Natural killer cell treated with Interleukin-12 subunit alpha and Interleukin-12 subunit beta and Interleukin-15 and Interleukin-18, amount 100 ng/mL, for 72 hours (primary cell): Measurements from ENCODE around the gene DYNC1LI1. TPM values are rescaled to one million over a fixed set of nuclear protein-coding genes. Genes with fewer than 3 reads are reported as not detected.

ENCODE experiments used
- ATAC-seq, 2 donors: fragments of 150-1000 bp; cut with Tn5 transposase in 1 of 2; sonication (Bioruptor Pico), chemical (Tn5 transposase) in 1 of 2; 2 replicates each; pipeline ENCODE4 v1.10.0; 2021
- DNase-seq: peaks from one replicate; pipeline ENCODE4 v3.0.0; 2022; ENCODE audit warnings: low spot score
- H3K27ac Mint-ChIP-seq, 2 donors: 1 replicate in 1 of 2; 2 replicates in 1 of 2; pipeline ENCODE4 v1.8.0; 2022; ENCODE audit warnings: mixed read lengths in 2 of 2, mild to moderate bottlenecking in 1 of 2, moderate library complexity in 1 of 2
- H3K27me3 Mint-ChIP-seq, 2 donors: 1 replicate in 1 of 2; 2 replicates in 1 of 2; pipeline ENCODE4 v1.8.0; 2022; ENCODE audit warnings: mixed read lengths in 2 of 2
- H3K36me3 Mint-ChIP-seq: one replicate; pipeline ENCODE4 v1.8.0; 2022; ENCODE audit warnings: mixed read lengths
- H3K4me1 Mint-ChIP-seq, 2 donors: 1 replicate in 1 of 2; 2 replicates in 1 of 2; pipeline ENCODE4 v1.8.0; 2022; ENCODE audit warnings: low read depth in 2 of 2, mixed read lengths in 2 of 2, mild to moderate bottlenecking in 1 of 2
- H3K4me3 Mint-ChIP-seq: one replicate; pipeline ENCODE4 v1.8.0; 2022; ENCODE audit warnings: mixed read lengths
- H3K9me3 Mint-ChIP-seq: 2 replicates; pipeline ENCODE4 v1.8.0; 2022; ENCODE audit warnings: mixed read lengths
- total RNA-seq, 2 donors: library from RNA; stranded (reverse); gene quantifications; one replicate each; pipeline ENCODE4 v1.2.3, GENCODE V29; 2022

Gene DYNC1LI1
- total RNA-seq, 2 donors from 2014 or later: 38.8 to 45.4 TPM

GRCh38 chr3:32484436-32484835 lies 86.2 kb downstream of the DYNC1LI1 start:
- no peak for DNase-seq
- Mint-ChIP-seq H3K9me3 (no peaks in the 10 kb centered on the region), H3K27me3 (no peaks in the 10 kb centered on the region), H3K36me3 (peaks cover 24% of the 10 kb centered on the region), H3K4me3 (no peak overlapping the region), H3K27ac (peak overlapping the region; percentile 7 to 33), H3K4me1 (peaks cover 19 to 30% of the 10 kb centered on the region in 2 donors)
- ATAC-seq: no peak

- peak overlapping the region in 1 of 2 donors; percentile 33 for H3K27ac Mint-ChIP-seq
- H3K9me3 Mint-ChIP-seq: no peaks in the 10 kb centered on the region
Measured at GRCh38 chr3:32483772-32484171, 86.9 kb downstream of the DYNC1LI1 start.

GRCh38 chr3:32482693-32483092 lies 88.0 kb downstream of the DYNC1LI1 start:
- Mint-ChIP-seq H3K4me1 (peaks cover 24 to 30% of the 10 kb centered on the region in 2 donors), H3K9me3 (no peaks in the 10 kb centered on the region), H3K27me3 (no peaks in the 10 kb centered on the region), H3K4me3 (no peak overlapping the region), H3K36me3 (peaks cover 24% of the 10 kb centered on the region), H3K27ac (no peak overlapping the region)
- no peak for ATAC-seq
- no peak for DNase-seq

More at GRCh38 chr3:32483772-32484171, 86.9 kb downstream of the DYNC1LI1 start:
- Mint-ChIP-seq H3K36me3 (peaks cover 24% of the 10 kb centered on the region), H3K27me3 (no peaks in the 10 kb centered on the region), H3K4me1 (peaks cover 19 to 30% of the 10 kb centered on the region in 2 donors), H3K4me3 (no peak overlapping the region)
- ATAC-seq: no peak
- no peak for DNase-seq

GRCh38 chr3:32481791-32482631 lies 88.6 kb downstream of the DYNC1LI1 start:
- Mint-ChIP-seq H3K4me3 (no peak overlapping the region), H3K27ac (no peak overlapping the region), H3K4me1 (peaks cover 26 to 30% of the 10 kb centered on the region in 2 donors), H3K36me3 (peaks cover 25% of the 10 kb centered on the region), H3K9me3 (no peaks in the 10 kb centered on the region), H3K27me3 (no peaks in the 10 kb centered on the region)
- DNase-seq (no peak), ATAC-seq (peak in 1 of 2 donors; percentile 80)

- no peaks in the 10 kb centered on the region for H3K27me3 Mint-ChIP-seq
- peaks cover 28 to 30% of the 10 kb centered on the region in 2 donors for H3K4me1 Mint-ChIP-seq
- ATAC-seq: no peak
- H3K4me3 Mint-ChIP-seq: no peak overlapping the region
- DNase-seq: no peak
- no peaks in the 10 kb centered on the region for H3K9me3 Mint-ChIP-seq
- peaks cover 25% of the 10 kb centered on the region for H3K36me3 Mint-ChIP-seq
- H3K27ac Mint-ChIP-seq: no peak overlapping the region
Measured at GRCh38 chr3:32480604-32481003, 90.1 kb downstream of the DYNC1LI1 start.

Other genes with a start within 250 kb of the DYNC1LI1 start
- 10 to 100 TPM; 17.5 to 34.5 TPM for gene CMTM7, start 179.0 kb downstream of the DYNC1LI1 start, total RNA-seq
- 10 to 100 TPM; 48.6 to 83.0 TPM for gene CMTM6, start 68.0 kb downstream of the DYNC1LI1 start, total RNA-seq
- 10 to 100 TPM; 46.5 to 53.9 TPM for gene CNOT10, start 114.3 kb upstream of the DYNC1LI1 start, total RNA-seq
- not detected for gene TRIM71, start 247.1 kb upstream of the DYNC1LI1 start, total RNA-seq